Measurements from ENCODE around the gene KRT33B.
"Not testable (repeated sequence)": the region's sequence is repeated elsewhere in the genome, so short reads cannot be mapped to it uniquely, and the experiment has no call there.

KRT33B gene

GRCh38 chr17:41393294-41393693 is 23.7 kb upstream of the KRT33B start:
- no peak for DNase-seq (ENCODE audit: low read depth)

DNA sequence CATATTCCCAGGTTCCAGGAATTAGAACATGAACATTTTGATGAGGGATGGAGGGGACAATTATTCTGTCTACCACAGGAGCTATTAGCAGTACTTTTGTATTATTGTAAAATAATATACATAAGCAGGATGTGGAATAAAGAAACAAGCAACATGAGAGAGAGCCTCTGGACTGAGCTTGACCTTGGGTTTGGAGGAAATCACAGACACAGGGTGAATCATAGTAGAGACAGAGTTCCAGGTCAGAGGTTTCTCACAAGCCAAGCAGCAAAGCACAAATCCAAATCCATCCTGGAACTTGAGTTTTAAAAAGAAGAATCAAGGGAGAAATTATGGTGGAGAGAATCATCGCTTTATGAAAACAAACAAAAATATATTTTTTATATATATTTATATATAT is 22.7 kb upstream of the KRT33B start:
- no peak for DNase-seq (ENCODE audit: low read depth)

DNA sequence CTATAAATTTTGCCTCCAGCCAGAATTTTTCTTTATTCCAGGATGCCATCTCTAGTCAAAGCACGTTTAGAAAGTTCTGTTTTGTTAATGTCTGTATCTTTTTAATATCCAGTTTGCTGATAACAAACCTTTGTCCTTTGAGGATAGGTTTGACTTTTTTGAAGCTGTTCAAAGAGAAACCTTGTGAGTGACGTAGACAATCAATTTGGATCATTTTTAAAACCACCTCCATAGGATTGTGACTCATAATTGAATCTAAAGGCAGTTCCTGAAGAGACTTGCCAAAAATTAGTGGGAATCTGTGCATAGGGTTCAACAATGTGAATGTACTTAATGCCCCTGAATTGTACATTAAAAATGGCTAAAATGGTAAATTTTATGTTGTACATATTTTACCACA is 21.9 kb upstream of the KRT33B start:
- no peak for DNase-seq (ENCODE audit: low read depth)

- DNase-seq (ENCODE audit: low read depth) = no peak
These were observed 20.9 kb upstream of the KRT33B start for GRCh38 chr17:41390411-41390938.

DNA sequence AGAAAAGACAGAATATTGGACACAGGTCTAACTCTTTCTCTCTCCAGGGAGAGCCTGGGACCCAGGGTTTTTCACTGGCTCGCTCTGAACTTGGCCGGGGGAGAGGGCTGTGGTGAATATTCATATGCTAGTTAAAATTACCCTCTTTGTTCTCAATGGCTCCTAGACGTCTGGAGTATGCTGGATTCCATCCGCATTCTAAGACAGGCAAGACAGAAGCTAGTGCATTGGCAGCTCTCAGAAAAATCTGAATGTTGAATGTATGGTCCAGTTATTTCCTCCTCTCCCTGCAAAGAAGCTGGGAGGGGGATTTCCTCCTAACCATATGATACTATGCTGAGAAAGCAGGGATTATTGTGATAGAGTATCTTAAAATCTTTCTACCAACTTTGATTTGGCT is 18.1 kb upstream of the KRT33B start:
- no peak for DNase-seq (ENCODE audit: low read depth)

- no peak for DNase-seq (ENCODE audit: low read depth)
These were observed 16.6 kb upstream of the KRT33B start for GRCh38 chr17:41386227-41386626.

- no peak for DNase-seq (ENCODE audit: low read depth)
These were observed 14.1 kb upstream of the KRT33B start for GRCh38 chr17:41383690-41384089.

DNA sequence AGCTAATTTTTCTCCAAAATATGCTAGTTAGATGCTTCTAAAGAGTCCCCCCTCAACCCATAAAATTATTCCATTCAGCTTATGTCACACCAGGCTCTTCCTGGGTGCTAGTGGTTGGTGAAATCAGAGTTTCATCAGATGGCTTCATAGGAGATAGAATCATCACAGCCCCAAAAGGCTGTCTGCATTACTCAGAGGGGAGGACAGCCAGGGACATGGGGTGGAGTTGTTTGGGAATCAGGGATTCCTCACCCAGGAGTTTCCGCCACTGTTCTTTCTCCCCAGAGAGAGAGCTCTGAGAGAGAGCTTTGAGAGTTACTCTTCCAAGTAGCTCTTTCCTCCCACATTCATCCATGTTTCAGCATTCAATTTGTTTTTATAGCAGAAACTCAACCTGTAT is 12.8 kb upstream of the KRT33B start:
- no peak for DNase-seq (ENCODE audit: low read depth)

DNA sequence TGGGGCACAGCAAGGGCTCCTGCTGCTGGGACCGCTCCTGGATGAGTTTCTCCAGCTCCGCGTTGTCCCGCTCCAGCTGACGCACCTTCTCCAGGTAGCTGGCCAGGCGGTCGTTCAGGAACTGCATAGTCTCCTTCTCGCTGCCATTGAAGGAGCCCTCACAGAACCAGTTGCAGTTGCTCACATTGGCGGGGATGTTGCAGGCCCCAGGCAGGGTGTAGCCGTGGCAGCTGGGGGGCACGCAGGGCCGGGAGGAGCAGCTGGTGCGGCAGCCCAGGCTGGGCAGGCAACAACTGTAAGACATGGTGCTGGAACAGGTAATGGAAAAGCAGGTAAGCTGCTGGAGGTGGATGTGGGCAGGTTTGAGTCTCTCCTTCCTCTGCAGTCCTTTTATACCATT is 12.3 kb upstream of the KRT33B start, which contains the start of gene KRT34:
TSS of gene KRT34 (minus strand) at position 364 of the 400 bp plus-strand sequence. CDS start at position 304, 60 bp downstream.
- DNase-seq (ENCODE audit: low read depth) = not testable (repeated sequence)

DNA sequence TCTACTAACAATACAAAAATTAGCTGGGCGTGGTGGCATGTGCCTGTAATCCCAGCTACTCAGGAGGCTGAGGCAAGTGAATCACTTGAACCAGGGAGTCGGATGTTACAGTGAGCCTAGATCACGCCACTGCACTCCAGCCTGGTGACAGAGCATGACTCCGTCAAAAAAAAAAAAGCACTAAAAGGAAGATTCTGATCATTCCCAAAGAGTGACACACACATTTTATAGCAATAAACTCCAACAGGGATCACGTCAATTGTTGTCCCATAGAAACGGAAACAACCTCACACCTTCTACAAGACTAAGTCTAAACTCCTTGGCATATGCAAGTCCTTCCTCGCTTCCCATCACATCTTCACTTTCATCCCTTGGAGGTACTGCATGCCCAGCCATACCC is 10.5 kb upstream of the KRT33B start:
- not testable (repeated sequence) for DNase-seq (ENCODE audit: low read depth)

GRCh38 chr17:41377546-41377945 is 7.9 kb upstream of the KRT33B start:
- DNase-seq (ENCODE audit: low read depth) = no peak

GRCh38 chr17:41369023-41369422 is 590 bp downstream of the KRT33B start:
- no peak for DNase-seq (ENCODE audit: low read depth)

DNA sequence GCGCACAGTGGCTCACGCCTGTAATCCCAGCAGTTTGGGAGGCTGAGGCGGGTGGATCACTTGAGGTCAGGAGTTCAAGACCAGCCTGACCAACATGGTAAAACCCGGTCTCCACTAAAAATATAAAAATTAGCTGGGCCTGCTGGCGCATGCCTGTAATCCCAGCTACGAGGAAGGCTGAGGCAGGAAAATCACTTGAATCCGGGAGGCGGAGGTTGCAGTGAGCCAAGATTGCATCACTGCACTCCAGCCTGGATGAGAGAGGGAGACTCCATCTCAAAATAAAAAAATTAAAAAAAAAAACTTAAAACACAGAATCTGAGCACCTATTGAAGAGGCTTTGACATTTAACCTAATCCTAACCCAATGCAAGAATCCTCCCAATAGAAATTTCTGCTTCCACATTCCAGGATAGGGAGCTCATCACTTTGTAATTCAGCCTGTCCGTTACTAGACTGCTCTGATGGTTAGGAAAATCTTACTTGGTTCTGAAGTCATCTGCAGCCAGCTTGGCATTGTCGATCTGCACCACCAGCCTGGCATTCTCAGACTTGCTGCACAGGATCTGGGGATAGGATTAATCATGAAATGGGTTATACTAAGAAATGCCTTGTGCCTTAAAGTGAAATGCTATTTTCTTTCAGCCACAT is 2.1 kb downstream of the KRT33B start:
- no peak for DNase-seq (ENCODE audit: low read depth)

GRCh38 chr17:41366070-41366469 is 3.5 kb downstream of the KRT33B start:
- DNase-seq (ENCODE audit: low read depth) = no peak

GRCh38 chr17:41363881-41364280 is 5.7 kb downstream of the KRT33B start:
- DNase-seq (ENCODE audit: low read depth) = no peak

DNA sequence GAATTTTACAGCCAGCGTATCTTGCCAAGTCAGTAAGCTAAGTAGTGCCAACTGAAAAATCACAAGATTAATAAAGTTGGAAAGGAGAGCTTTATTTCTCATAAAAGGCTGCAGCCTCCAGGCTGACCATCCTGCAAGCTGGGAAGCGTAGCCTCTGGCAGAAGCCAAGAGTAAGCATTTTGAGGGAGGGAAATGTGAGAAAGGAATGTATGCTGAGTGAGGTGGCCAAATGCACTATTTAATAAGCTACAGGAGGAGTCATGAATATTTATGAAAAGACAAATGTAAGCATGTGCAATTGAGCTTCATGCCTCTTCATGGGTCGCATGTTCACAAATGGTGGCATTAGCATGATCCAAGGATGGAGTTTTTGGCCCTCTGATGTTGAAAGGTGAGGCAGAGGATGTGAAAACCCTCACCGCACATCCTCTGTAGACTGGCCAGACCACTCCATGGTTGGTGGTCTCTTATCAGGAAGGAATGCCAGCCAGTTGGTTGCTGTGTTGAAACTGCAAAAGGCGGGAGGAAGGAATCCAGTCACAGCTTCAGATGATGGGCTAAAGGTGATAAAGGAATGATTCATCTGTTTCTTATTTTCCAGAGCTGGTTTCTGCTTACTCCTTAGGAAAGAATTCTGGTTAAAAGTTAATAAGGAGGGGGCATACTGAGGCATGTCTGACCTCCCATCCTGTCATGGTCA is 9.2 kb downstream of the KRT33B start:
- DNase-seq (ENCODE audit: low read depth) = no peak

GRCh38 chr17:41354536-41354935 is 15.1 kb downstream of the KRT33B start:
- no peak for DNase-seq (ENCODE audit: low read depth)

- DNase-seq (ENCODE audit: low read depth) = no peak
These were observed 16.8 kb downstream of the KRT33B start for GRCh38 chr17:41352597-41353366.

DNA sequence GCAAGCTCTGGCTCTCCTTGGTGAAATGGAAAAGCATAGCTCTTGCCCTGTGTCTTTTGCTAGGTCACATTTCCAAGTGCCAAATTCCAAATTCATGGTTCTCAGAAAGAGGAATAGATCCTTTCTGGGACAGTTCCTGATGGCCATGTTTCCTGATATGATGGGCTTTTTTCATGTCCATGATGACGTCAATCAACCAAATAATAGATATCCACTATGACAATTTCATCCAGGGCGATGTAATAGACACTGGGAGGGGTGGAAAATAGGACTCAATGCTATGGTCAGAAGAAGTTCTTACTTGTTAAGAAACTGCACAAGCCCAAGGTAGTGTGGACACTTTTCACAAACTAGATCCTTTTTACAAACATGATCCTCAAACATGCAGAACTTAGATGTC is 18.4 kb downstream of the KRT33B start:
- no peak for DNase-seq (ENCODE audit: low read depth)

DNA sequence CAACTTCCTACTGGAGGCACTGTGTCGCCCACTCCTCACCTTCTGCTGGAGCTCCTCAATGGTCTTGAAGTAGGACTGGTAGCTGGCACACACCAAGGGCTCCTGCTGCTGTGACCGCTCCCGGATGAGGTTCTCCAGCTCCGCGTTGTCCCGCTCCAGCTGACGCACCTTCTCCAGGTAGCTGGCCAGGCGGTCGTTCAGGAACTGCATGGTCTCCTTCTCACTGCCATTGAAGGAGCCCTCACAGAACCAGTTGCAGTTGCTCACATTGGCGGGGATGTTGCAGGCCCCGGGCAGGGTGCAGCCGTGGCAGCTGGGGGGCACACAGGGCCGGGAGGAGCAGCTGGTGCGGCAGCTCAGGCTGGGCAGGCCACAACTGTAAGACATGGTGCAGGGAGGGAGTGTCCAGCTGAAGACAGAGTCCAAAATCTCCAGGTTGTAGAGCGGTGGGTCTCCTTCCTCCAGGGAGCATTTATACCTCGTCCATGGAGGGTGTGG is 19.2 kb downstream of the KRT33B start, which contains the start of gene KRT33A:
TSS of gene KRT33A (minus strand) at position 448 of the 498 bp plus-strand sequence. CDS start at position 387, 61 bp downstream.
- DNase-seq (ENCODE audit: low read depth) = not testable (repeated sequence)

DNA sequence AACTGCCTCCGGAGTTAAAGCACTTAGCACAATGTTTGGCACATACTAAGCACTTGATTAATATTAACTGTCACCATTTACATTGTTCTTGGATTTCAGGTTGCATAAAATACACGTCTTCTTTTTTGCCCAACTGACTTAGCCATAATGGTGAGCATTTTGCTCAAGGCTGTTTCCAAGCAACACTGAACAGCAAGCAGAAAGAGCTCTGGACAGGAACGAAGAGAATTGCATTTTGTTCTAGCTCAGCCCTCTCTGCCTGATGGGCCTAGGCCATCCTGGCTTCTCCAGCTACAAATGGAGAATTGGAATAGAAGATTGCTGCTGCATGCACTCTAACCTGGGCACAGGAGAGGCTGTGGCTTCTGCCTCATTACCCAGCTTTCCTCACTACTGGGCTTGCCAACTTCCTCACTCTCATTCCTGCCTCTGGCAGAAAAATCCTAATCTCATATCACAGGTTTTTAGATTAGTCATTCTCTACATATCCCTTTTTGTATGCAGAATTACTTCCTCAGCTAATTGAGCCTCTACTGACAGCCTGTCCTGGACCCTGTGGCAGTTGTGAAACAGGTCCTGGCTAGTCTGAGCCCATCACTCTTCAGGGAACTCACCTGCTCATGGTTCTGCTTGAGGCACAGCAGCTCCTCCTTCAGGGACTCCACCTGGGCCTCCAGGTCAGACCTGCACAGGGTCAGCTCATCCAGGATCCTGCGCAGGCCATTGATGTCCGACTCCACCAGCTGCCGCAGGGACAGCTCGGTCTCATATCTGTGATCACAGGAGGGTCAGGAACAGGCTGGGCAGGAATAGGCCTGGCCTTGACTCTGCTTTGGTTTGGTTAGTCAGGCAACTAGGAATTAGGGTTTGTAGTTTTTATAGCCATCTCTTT is 21.5 kb downstream of the KRT33B start:
- no peak for DNase-seq (ENCODE audit: low read depth)

Measured in stimulated activated CD8-positive, alpha-beta memory T cell treated with anti-CD3 and anti-CD28 coated beads, Interleukin-4, amount 100 ng/mL, for 24 hours (primary cell).